Measurements from ENCODE around the gene FLRT1.
"Not testable (repeated sequence)": the region's sequence is repeated elsewhere in the genome, so short reads cannot be mapped to it uniquely, and the experiment has no call there.

The FLRT1 gene

DNA sequence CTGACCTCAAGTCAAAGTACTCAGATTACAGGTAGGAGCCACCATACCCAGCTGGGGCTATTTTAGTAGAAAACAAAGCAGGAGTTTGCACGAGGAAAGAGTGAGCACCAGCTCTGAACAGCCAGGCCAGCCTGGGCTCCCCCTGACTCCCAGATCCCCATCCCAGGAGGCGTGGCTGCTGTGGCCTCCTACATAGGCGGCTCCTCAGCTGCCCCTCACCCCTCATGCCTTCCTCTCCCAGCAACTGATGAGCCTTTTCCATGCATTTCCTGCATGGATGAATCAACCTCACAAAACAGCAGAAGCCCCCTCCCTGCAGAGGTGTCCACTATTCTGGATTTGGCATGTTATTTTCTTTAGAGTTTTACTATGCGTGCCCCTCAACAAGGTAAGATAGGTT is 10.5 kb upstream of the FLRT1 start:
- DNase-seq, result no peak

GRCh38 chr11:64026575-64027205 is 9.0 kb upstream of the FLRT1 start:
- no peak for DNase-seq

GRCh38 chr11:64027651-64028397 is 7.9 kb upstream of the FLRT1 start:
- no peak for DNase-seq

GRCh38 chr11:64028398-64029115 is 7.2 kb upstream of the FLRT1 start:
- no peak for DNase-seq

- no peak for DNase-seq
These were observed 6.0 kb upstream of the FLRT1 start for GRCh38 chr11:64029773-64030172.

DNA sequence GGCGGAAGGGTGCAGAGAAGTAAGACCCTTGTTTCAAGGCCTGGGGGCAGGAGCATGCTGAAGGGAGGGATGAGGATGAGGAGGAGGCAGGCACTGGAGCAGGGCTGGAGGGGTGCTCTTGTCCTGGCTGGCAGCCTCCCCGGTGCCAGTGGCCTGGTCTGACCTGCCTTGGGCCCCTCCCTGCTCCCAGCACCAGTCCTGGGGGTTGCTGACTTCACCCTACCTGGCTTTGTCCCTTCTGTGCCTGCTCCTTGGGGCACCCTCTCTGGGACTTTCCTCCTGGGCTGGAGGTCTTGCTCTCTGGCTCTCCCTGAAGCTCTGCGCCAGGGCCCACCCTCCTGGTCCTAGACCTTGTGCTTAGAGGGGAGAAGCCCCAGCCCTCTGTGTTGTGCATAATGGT is 4.7 kb upstream of the FLRT1 start:
- no peak for DNase-seq

DNA sequence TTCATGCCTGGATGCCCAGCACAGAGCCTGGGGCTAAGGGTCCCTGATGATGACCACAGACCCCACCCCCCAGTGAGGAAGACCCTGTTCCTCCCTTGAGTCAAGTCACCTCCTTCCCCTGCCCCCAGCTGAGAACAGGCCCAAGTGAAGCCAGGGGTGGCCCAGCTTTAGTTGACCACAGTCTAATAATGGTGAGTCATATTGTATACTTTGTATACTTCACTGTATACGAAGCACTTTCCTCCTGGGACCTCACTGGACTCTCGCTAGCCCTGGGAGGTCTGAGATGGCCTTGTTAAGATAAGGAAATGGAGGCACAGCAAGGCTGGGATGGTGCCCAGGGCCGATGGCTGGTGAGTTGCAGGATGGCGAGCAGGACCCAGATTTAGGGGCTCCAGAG is 3.7 kb upstream of the FLRT1 start:
- DNase-seq, result no peak

DNA sequence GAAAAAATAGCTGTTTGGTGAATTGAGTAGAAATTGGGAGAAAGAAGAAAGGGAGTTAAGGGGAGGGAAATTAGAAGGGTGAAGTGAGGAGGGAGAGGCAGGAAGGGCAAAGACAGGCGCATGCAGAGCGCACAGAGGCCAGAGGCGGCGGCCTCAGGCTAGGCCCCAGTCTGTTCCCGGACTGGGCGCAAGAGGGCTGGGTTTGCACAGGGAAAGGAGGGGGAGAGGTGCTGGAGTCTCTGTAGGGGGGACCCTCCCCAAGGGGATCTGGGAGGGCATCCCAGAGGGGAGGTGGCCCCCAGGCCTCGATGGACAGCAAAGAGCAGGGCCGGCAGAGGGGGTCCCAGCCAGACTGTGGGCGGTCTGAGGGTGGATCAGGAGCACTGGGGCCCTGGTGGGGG is 1.3 kb upstream of the FLRT1 start:
- DNase-seq, result no peak

GRCh38 chr11:64035081-64035524 is 628 bp upstream of the FLRT1 start:
- no peak for DNase-seq

DNA sequence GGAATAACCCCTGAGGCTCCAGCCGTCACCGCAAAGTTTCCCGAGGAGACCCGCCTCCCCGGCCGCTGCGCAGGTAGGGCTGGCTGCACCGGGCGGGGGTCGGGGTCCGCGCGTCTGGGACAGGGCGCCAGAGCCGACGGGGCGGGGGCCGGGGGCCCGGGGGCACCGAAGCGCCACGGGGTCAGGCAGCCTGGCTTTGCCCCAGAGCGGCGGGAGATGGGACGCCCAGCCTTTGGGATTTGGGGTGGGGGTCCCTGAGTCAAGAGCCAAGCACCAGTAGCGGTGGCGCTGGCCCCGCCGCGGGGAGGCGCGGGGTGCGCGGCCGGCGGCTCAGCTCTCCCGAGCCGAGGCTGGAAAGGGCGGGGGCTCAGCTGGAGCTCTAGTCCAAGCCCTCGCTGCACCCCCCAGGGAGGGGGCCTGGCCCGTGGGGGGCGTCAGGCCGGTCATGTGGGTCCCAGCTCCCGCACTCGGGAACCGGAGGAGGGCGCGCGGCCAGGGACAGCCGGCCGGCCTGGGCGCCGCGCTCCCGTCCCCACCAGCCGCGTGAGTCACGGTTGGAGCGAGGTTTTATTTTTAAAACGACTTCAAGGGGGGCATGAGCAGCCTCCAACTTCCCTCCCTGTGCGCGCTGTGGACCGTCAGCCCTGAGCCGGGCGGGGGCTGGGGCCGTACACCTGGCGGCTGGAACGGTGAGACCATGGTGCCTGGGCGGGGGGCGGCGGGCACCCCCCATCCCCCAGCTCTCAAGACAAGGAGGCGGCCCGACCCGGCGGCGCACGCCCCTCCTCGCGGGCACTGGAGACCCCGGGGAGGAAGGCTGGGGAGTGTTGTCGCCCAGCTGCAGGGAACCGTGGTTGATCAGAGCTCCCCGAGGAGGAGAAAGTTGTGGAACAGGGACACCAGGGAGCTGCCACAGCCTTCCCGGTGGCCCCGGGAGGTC is 626 bp downstream of the FLRT1 start:
- no peak for DNase-seq

GRCh38 chr11:64037027-64037634 is 1.4 kb downstream of the FLRT1 start:
- no peak for DNase-seq

- no peak for DNase-seq
These were observed 2.8 kb downstream of the FLRT1 start for GRCh38 chr11:64038500-64038899.

DNA sequence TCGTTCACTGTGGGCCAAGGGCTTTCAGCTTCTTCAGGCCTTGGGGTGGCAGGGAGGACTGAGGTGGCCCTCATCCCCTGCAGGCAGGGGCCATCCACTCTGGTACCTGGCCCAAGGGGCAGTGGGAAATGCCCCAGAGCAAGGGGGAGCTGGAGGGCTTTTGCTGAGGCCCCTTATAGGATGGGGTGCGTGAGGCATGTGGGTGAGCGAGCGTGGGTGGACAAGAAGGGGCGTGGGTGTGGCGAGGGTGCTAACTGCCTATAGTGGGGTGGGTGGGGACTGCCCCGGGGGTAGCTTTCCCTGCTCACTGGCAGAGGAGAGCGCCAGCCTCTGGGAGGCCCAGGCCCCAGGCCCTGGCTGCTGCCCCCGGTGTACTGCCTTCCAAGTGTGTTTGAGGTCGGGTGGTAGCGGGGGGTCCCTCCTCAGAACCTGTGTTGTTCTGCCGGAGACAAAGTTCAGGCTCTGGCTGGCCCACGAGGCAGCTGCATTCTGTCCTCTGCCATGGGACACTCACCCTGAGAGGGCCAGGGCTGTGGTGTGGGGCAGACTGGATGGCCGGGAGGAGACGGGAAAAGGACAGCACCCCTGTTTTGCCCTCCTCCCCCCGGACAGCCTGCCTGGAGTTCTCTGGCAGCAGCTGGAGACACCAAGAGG is 3.4 kb downstream of the FLRT1 start:
- DNase-seq, result no peak

DNA sequence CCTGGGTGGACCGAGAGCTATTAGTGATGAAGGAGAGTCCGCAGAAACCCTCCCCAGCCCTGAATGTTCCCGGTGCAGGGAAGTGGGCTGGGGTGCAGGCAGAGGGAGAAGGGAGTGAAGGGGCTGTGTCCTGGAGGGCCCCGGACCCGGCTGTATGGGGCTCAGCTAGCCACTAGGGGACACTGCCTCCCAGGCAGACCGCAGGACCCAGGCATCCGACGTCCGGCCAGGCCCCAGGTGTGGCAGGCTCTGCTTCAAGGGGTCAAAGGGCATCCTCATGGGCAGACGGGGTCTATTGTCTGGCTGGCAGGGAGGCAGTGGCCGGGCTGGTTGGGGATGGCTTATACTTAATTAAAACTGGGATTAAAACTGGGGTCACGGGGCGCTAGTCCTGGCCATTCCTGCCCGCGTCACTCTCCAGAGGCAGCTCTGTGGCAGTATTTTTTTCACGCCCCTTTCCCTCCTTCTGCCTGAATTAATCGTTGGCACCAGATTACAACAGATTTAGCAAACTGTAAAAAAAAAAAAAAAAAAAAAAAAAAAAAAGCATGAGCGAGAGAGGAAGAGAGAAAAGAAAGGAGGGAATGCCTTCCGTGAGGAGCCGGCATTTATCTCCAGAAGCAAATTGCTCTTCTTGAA is 5.1 kb downstream of the FLRT1 start:
- no peak for DNase-seq

- DNase-seq, result no peak
These were observed 6.1 kb downstream of the FLRT1 start for GRCh38 chr11:64041846-64042245.

DNA sequence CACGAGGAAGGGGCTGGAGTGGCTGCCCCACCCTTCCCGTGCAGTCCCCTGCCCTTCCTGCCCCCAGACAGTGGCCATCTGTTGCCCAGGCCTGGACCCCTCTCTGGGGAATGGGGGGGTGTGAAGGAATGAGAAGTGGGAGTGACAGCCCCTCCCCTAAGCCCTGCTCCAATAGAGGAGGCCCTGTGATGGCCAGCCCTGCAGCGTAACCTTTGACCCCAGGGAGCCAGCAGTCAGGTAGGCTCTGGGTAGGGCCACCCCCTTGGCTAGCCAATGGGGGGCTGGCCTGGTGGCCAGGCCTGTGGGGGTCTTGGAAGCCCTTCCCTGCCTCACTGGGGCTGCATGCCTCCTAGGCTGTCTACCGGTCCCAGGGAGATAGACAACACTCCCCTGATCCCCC is 6.6 kb downstream of the FLRT1 start:
- no peak for DNase-seq

DNA sequence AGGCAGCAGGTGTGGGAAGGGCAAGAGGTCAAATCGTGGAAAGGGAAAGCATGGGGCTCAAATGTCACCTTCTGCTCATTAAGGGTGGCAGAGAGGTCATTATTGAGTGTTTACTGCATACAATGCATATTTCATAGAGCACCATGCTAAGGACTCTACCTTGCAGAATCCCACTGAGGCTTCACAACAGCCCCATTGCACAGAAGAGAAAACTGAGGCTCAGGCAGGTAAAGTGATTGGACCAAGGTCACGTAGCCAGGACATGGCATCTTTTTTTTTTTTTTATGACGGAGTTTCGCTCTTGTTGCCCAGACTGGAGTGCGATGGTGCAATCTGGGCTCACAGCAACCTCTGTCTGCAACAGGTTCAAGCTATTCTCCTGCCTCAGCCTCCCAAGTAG is 7.8 kb downstream of the FLRT1 start:
- DNase-seq, result no peak

DNA sequence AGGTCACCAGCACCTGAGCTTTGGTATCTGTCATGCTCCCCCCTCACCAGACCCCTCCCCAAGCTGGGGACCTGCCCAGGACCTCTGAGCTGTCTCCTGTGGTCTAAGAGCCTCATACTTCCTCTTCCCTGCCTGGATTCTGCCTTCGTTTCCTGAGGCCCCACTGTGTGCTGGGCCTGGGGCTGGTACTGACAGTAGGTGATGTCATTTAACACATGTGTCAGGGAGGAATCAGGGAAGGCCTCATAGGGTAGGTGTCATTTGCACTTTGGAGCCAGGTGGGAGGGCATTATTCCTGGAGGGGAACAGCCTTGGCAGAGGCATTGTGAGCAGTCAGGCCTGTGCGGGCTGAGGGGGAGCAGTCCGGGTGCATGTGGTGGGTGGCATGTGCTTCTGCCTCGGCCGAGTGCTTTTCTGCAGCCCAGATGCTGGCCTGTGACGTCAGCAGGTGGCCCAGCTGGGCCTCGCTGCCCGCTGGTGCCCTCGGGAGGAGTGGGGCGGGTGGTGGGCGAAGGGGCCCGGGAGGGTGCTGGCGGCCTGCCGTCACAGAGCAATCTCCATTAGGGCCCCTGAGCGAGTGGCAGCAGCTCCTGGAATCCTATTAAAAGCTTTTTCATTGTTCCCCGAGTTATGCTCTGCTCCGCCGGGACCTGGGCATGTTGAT is 9.1 kb downstream of the FLRT1 start:
- no peak for DNase-seq

GRCh38 chr11:64045700-64046099 is 10.0 kb downstream of the FLRT1 start:
- DNase-seq, result no peak

- DNase-seq, result not testable (repeated sequence)
These were observed 11.6 kb downstream of the FLRT1 start for GRCh38 chr11:64047373-64047772.

Data from cerebellar nuclear complex (tissue), 1 donor.